ENCODE results near the gene ARFGAP2. TPM values are rescaled to one million over a fixed set of nuclear protein-coding genes. Genes with fewer than 3 reads are reported as not detected.
"Not testable (repeated sequence)": the region's sequence is repeated elsewhere in the genome, so short reads cannot be mapped to it uniquely, and the experiment has no call there.

The ARFGAP2 gene
- polyA plus RNA-seq, 4 donors, result 53.0 to 73.1 (median 64.4) TPM

GRCh38 chr11:47198161-47198560, 21.5 kb upstream of the ARFGAP2 start:
- DNase-seq; H3K4me1 ChIP-seq (ENCODE audit: control insufficient read depth in 3 of 3, insufficient read depth in 2 of 3, low read depth in 1 of 3, low read length in 2 of 3); H3K27me3 ChIP-seq (ENCODE audit: control insufficient read depth in 3 of 3, insufficient read depth in 3 of 3, low read length in 3 of 3); H3K27ac ChIP-seq (ENCODE audit: low read depth in 1 of 3, low read length in 2 of 3); H3K9me3 ChIP-seq (ENCODE audit: control insufficient read depth in 2 of 2, insufficient read depth in 1 of 2, low read depth in 1 of 2, low read length in 1 of 2); FAIRE-seq; H3K36me3 ChIP-seq (ENCODE audit: control insufficient read depth in 3 of 3, insufficient read depth in 2 of 3, low read depth in 1 of 3, low read length in 3 of 3); H3K4me3 ChIP-seq (ENCODE audit: low read depth in 1 of 3, low read length in 3 of 3): not testable (repeated sequence)
- 90 to 94% (median 90%) methylated on average over 9 of the region's 9 CpGs for WGBS, 3 donors

DNA sequence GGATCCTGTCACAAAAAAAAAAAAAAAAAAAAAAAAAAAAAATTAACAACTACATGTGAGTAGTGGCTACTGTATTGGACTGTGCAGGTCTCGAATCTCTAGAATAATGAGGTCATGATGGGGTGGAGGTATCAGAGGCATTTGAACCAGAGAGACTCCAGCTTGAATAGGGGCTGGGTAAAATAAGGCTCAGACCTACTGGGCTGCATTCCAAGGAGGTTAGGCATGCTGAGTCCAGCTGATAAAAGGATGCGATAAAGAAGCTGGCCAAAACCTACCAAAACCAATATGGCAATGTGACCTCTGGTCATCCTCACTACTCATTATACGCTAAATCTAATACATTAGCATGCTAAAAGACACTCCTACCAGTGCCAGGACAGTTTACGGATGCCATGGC, 15.4 kb upstream of the ARFGAP2 start:
- Histone ChIP-seq H3K9me3 (ENCODE audit: control insufficient read depth in 2 of 2, insufficient read depth in 1 of 2, low read depth in 1 of 2, low read length in 1 of 2) (no peaks in the 10 kb centered on the region), H3K4me1 (ENCODE audit: control insufficient read depth in 3 of 3, insufficient read depth in 2 of 3, low read depth in 1 of 3, low read length in 2 of 3) (peaks cover 0 to 34% (median 4%) of the 10 kb centered on the region in 3 donors), H3K27ac (ENCODE audit: low read depth in 1 of 3, low read length in 2 of 3) (no peak overlapping the region), H3K4me3 (ENCODE audit: low read depth in 1 of 3, low read length in 3 of 3) (no peak overlapping the region), H3K36me3 (ENCODE audit: control insufficient read depth in 3 of 3, insufficient read depth in 2 of 3, low read depth in 1 of 3, low read length in 3 of 3) (no peaks in the 10 kb centered on the region), H3K27me3 (ENCODE audit: control insufficient read depth in 3 of 3, insufficient read depth in 3 of 3, low read length in 3 of 3) (no peaks in the 10 kb centered on the region)
- FAIRE-seq (no peak), DNase-seq (no peak)
- WGBS, 3 donors, result 85 to 86% (median 86%) methylated on average over 4 of the region's 4 CpGs

DNA sequence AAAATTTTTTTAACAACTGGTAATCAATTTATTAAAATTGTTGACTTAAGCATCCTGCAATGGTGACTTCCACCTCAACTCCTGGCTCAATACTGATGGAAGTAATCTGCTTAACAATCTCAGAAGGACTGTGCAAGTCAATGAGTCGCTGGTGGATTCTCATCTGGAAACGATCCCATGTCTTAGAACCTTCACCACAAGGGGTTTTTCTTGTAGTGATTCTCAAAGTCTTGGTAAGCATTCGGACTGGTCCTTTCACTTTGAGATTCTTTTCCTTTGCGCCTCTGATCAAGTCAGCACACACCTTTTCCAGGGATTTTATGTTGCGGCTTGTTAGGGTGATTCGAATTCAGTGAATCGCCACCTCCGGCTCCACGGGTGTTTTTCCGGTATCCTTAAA, 14.5 kb upstream of the ARFGAP2 start:
- H3K9me3 ChIP-seq (ENCODE audit: control insufficient read depth in 2 of 2, insufficient read depth in 1 of 2, low read depth in 1 of 2, low read length in 1 of 2); H3K27ac ChIP-seq (ENCODE audit: low read depth in 1 of 3, low read length in 2 of 3); DNase-seq; H3K36me3 ChIP-seq (ENCODE audit: control insufficient read depth in 3 of 3, insufficient read depth in 2 of 3, low read depth in 1 of 3, low read length in 3 of 3); H3K27me3 ChIP-seq (ENCODE audit: control insufficient read depth in 3 of 3, insufficient read depth in 3 of 3, low read length in 3 of 3); FAIRE-seq; H3K4me3 ChIP-seq (ENCODE audit: low read depth in 1 of 3, low read length in 3 of 3): not testable (repeated sequence)
- 87 to 93% (median 88%) methylated on average over 10 of the region's 10 CpGs for WGBS, 3 donors
- H3K4me1 ChIP-seq (ENCODE audit: control insufficient read depth in 3 of 3, insufficient read depth in 2 of 3, low read depth in 1 of 3, low read length in 2 of 3), result peaks cover 0 to 41% (median 8%) of the 10 kb centered on the region in 3 donors

- FAIRE-seq (no peak), DNase-seq (peak; percentile 91)
- Histone ChIP-seq H3K4me1 (ENCODE audit: control insufficient read depth in 3 of 3, insufficient read depth in 2 of 3, low read depth in 1 of 3, low read length in 2 of 3) (peaks cover 2 to 49% (median 8%) of the 10 kb centered on the region in 3 donors), H3K36me3 (ENCODE audit: control insufficient read depth in 3 of 3, insufficient read depth in 2 of 3, low read depth in 1 of 3, low read length in 3 of 3) (peaks cover 0 to 3% (median 0%) of the 10 kb centered on the region in 3 donors), H3K9me3 (ENCODE audit: control insufficient read depth in 2 of 2, insufficient read depth in 1 of 2, low read depth in 1 of 2, low read length in 1 of 2) (no peaks in the 10 kb centered on the region), H3K4me3 (ENCODE audit: low read depth in 1 of 3, low read length in 3 of 3) (no peak overlapping the region), H3K27me3 (ENCODE audit: control insufficient read depth in 3 of 3, insufficient read depth in 3 of 3, low read length in 3 of 3) (peaks cover 0 to 5% (median 0%) of the 10 kb centered on the region in 3 donors), H3K27ac (ENCODE audit: low read depth in 1 of 3, low read length in 2 of 3) (peak overlapping the region in 2 of 3 donors; percentile 43 to 86)
- 33 to 59% (median 46%) methylated on average over 11 of the region's 11 CpGs for WGBS, 3 donors
Measured at GRCh38 chr11:47189100-47189834, 12.6 kb upstream of the ARFGAP2 start.

DNA sequence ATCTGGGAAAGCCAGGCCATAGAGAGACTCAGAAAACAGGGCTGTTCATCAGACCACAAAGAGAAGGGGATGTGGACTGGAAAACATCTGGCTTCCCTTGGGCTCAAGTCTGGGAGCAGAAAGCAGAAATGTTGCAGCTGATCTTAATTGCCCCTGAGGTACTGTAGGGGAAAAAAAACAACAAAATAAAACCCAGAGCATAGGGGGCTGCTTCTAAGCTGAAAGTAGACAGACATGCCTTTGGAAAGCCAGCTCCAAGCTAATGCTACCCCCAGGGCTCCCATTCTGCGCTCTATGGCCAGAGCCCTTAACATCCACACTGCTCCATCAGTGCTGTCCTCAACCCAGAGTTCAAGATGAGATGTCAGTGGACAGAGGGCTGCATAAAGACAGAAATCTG, 11.6 kb upstream of the ARFGAP2 start:
- H3K9me3 ChIP-seq (ENCODE audit: control insufficient read depth in 2 of 2, insufficient read depth in 1 of 2, low read depth in 1 of 2, low read length in 1 of 2), result no peaks in the 10 kb centered on the region
- H3K36me3 ChIP-seq (ENCODE audit: control insufficient read depth in 3 of 3, insufficient read depth in 2 of 3, low read depth in 1 of 3, low read length in 3 of 3), result peaks cover 0 to 13% (median 0%) of the 10 kb centered on the region in 3 donors
- H3K4me1 ChIP-seq (ENCODE audit: control insufficient read depth in 3 of 3, insufficient read depth in 2 of 3, low read depth in 1 of 3, low read length in 2 of 3), result peaks cover 2 to 51% (median 8%) of the 10 kb centered on the region in 3 donors
- H3K4me3 ChIP-seq (ENCODE audit: low read depth in 1 of 3, low read length in 3 of 3), result no peak overlapping the region
- peak overlapping the region in 1 of 3 donors; percentile 86 for H3K27ac ChIP-seq (ENCODE audit: low read depth in 1 of 3, low read length in 2 of 3)
- FAIRE-seq (no peak), DNase-seq (no peak)
- WGBS, 3 donors, result 94 to 100% (median 94%) methylated on average over 1 of the region's 1 CpG
- H3K27me3 ChIP-seq (ENCODE audit: control insufficient read depth in 3 of 3, insufficient read depth in 3 of 3, low read length in 3 of 3), result peaks cover 0 to 5% (median 0%) of the 10 kb centered on the region in 3 donors

DNA sequence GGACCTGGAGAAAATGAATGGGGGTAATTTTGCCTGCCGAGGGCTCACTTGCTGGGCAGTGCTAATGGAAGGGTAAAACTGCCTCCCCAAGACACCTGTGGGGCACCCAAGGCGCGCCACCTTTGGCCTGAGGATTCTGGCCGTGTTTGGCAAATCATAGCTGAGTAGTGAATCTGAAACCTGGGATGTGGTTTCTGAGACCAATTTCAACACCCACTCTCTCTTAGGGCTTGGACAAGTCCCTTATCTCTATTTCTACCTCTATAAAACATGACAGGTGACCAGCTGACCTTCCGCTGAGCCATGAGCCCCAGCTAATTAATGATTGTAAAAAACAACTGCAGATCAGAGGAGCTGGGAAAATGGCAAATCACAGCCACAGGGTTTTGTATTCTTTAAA, 11.0 kb upstream of the ARFGAP2 start:
- Histone ChIP-seq H3K4me3 (ENCODE audit: low read depth in 1 of 3, low read length in 3 of 3) (peak overlapping the region in 2 of 3 donors; percentile 50 to 74), H3K27me3 (ENCODE audit: control insufficient read depth in 3 of 3, insufficient read depth in 3 of 3, low read length in 3 of 3) (peaks cover 0 to 5% (median 0%) of the 10 kb centered on the region in 3 donors), H3K4me1 (ENCODE audit: control insufficient read depth in 3 of 3, insufficient read depth in 2 of 3, low read depth in 1 of 3, low read length in 2 of 3) (peaks cover 2 to 52% (median 8%) of the 10 kb centered on the region in 3 donors), H3K36me3 (ENCODE audit: control insufficient read depth in 3 of 3, insufficient read depth in 2 of 3, low read depth in 1 of 3, low read length in 3 of 3) (peaks cover 0 to 18% (median 0%) of the 10 kb centered on the region in 3 donors), H3K27ac (ENCODE audit: low read depth in 1 of 3, low read length in 2 of 3) (peak overlapping the region in 1 of 3 donors; percentile 86), H3K9me3 (ENCODE audit: control insufficient read depth in 2 of 2, insufficient read depth in 1 of 2, low read depth in 1 of 2, low read length in 1 of 2) (no peaks in the 10 kb centered on the region)
- FAIRE-seq (no peak), DNase-seq (peak in 1 of 2 donors; percentile 39)
- WGBS, 3 donors, result 13 to 32% (median 24%) methylated on average over 5 of the region's 5 CpGs

DNA sequence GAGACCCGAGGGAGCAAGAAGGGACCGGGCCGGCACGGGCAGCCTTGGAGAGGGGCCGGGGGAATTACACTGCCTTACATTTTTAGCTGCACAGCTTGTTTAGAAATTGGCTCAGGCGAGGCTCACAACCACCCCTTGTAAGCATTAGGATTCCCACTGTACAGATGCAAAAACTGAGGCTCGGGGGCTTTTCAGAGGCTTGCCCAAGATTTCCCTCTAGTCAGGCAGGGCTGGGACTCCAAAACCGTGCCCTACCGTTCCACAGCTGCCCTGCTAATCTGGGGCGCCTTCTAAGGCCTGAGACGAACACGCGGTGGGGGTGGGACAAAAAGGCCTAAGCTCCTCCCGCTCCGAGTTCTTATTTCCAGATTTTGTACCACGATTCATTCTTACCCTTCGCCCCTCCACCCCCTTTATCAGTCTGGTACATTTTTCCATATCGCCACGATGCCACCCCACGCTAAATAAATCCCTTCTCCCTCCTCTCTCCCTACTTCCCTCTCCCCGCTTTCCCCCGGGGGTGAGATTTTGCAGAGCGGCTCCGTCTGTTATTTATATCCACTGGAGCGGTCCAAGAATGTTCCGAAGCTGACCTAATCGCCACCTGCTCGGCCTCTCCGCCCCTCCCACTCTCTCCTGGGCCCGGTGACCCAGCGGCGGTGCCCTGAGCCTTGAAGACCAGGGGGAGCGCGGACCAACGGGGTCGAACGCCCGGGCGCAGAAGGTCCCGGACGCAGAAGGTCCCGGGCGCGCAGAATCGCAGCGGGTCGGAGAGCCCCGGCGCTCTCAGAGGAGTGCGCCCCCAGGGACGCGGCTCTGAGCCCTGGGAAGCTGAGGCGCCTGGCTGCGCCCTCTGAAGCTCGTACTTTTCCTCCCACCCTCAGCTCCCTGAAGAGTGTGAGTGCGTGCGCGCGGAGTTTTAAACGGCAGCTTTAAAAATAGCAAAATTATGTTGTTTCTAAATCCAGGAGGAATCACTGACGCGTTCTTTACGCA, 10.3 kb upstream of the ARFGAP2 start:
- Histone ChIP-seq H3K4me1 (ENCODE audit: control insufficient read depth in 3 of 3, insufficient read depth in 2 of 3, low read depth in 1 of 3, low read length in 2 of 3) (peaks cover 2 to 52% (median 8%) of the 10 kb centered on the region in 3 donors), H3K27me3 (ENCODE audit: control insufficient read depth in 3 of 3, insufficient read depth in 3 of 3, low read length in 3 of 3) (peaks cover 0 to 5% (median 0%) of the 10 kb centered on the region in 3 donors), H3K9me3 (ENCODE audit: control insufficient read depth in 2 of 2, insufficient read depth in 1 of 2, low read depth in 1 of 2, low read length in 1 of 2) (no peaks in the 10 kb centered on the region), H3K4me3 (ENCODE audit: low read depth in 1 of 3, low read length in 3 of 3) (peak overlapping the region; percentile 41 to 74 (median 50)), H3K27ac (ENCODE audit: low read depth in 1 of 3, low read length in 2 of 3) (peak overlapping the region in 2 of 3 donors; percentile 35 to 86), H3K36me3 (ENCODE audit: control insufficient read depth in 3 of 3, insufficient read depth in 2 of 3, low read depth in 1 of 3, low read length in 3 of 3) (peaks cover 0 to 25% (median 0%) of the 10 kb centered on the region in 3 donors)
- FAIRE-seq (no peak), DNase-seq (peak; percentile 38 to 72)
- WGBS, 3 donors, result 1 to 2% (median 2%) methylated on average over 59 to 63 of the region's 63 CpGs

Measured in small intestine (tissue), 7 donors.